ENCODE results near the gene NRXN3.

DNA sequence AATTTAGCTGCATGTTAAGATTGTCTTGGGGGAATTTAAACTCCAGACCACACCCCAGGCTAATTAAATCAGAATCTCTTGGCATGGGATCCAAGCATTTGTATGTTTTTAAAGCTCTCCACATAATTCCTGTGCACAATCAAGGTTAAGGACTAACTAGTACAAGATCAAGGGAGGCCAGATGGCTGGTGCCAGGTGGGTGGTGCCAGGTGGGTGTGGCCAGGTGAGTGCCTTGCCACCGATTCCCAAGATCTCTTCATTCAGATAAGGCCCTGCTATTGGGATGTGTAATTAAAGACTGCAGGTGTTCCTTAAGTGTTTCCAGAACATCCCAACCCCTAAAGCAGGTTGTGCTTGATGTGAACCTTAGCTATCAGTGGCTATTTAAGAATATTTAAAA, 75.1 kb downstream of the NRXN3 start:
- TF ChIP-seq GATA2 (IDR thresholded peaks at IDR 0.05; ENCODE audit: low read depth, low read length) (no peak), GATA3 (IDR thresholded peaks at IDR 0.05; ENCODE audit: low read depth, low read length) (no peak)

Measured in SH-SY5Y (cell line).